Esophagus squamous epithelium (tissue), 4 donors: ENCODE data around the gene ATP1A1.

Experiments used
- POLR2A ChIP-seq, 4 donors: fragments of 450-650 bp; IDR thresholded peaks; one replicate each; pipeline ENCODE4 v1.6.1; 2017; ENCODE audit warnings: antibody characterized with exemption in 4 of 4, mild to moderate bottlenecking in 4 of 4, moderate library complexity in 3 of 4
- TF ChIP-seq, protein P1 (sequence below), 6 experiments: fragments of 450-650 bp in 4 of 6; fragments of 200-600 bp in 2 of 6; sonication (generic) in 2 of 6; IDR thresholded peaks; one replicate each; pipeline ENCODE4 v1.5.1; 2016 to 2019; ENCODE audit warnings: antibody characterized with exemption in 6 of 6, mild to moderate bottlenecking in 4 of 6, moderate library complexity in 4 of 6

DNA sequence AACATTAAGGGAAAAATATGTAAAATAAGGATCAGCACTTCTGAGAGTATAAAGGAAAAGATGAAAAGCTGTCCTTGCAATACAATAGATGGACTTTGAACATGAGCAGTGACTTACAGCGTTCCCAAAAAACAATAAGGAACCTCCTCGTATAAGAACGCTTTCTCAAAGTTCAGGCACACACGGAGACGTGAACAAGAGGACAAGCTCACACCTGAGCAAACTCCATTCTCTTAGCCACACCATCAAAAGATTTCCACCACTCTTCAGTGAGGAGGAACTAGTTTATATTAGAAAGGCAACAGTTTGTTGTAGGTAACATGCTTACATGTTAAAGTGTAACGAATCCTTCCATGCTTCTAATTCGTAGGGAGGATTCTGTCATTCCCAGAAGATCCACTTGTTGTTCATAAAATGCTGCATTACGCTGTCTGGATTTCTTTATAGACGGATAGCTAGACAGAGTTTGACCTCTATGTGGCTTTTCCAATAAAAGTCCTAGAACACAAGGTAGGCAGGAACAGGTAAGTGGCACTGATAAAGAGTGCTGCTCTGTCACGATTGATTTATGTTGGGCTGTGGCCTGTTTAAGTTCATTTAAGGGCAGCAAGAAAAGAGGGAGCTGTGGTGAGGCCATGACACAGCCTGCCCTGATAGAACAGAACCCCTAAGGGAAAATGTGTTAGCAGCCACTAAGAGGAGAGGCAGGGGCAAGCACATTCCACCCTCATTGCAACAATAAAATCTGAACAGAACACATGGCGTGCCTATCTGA is 37.0 kb upstream of the ATP1A1 start:
- TF ChIP-seq, protein P1, sequence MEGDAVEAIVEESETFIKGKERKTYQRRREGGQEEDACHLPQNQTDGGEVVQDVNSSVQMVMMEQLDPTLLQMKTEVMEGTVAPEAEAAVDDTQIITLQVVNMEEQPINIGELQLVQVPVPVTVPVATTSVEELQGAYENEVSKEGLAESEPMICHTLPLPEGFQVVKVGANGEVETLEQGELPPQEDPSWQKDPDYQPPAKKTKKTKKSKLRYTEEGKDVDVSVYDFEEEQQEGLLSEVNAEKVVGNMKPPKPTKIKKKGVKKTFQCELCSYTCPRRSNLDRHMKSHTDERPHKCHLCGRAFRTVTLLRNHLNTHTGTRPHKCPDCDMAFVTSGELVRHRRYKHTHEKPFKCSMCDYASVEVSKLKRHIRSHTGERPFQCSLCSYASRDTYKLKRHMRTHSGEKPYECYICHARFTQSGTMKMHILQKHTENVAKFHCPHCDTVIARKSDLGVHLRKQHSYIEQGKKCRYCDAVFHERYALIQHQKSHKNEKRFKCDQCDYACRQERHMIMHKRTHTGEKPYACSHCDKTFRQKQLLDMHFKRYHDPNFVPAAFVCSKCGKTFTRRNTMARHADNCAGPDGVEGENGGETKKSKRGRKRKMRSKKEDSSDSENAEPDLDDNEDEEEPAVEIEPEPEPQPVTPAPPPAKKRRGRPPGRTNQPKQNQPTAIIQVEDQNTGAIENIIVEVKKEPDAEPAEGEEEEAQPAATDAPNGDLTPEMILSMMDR (IDR thresholded peaks at IDR 0.05) = no peak
- no peak for TF ChIP-seq POLR2A (IDR thresholded peaks at IDR 0.05)
